Activated gamma-delta T cell treated with anti-CD3 and anti-CD28 coated beads, Interleukin-2, amount 50 U/mL, for 16 hours (primary cell): ENCODE data around the gene UBC.

Source experiments
- DNase-seq: peaks from one replicate; pipeline ENCODE4 v3.0.0-alpha.2; 2020; ENCODE audit warnings: low read depth

UBC gene

DNA sequence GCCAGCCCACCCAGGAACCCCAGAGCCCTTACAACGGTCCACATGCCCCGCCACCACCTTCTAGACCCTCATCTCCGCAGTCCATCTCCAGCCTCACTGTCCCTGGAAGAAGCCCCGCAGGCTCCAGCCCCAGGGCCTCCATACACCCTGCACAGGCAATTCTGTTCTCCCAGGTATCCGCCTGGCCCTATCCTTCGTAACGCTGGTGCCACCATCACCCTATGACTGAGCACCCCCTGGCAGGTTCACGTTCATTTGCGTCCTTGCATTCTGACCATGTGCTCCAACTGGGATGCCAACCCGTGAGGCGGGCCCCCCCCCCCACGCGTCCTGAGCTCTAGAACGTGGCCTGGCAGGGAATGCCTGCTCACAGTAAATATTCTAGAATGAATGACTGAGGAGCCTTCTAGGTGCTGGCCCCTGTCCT, 50.1 kb downstream of the UBC start:
- no peak for DNase-seq

DNA sequence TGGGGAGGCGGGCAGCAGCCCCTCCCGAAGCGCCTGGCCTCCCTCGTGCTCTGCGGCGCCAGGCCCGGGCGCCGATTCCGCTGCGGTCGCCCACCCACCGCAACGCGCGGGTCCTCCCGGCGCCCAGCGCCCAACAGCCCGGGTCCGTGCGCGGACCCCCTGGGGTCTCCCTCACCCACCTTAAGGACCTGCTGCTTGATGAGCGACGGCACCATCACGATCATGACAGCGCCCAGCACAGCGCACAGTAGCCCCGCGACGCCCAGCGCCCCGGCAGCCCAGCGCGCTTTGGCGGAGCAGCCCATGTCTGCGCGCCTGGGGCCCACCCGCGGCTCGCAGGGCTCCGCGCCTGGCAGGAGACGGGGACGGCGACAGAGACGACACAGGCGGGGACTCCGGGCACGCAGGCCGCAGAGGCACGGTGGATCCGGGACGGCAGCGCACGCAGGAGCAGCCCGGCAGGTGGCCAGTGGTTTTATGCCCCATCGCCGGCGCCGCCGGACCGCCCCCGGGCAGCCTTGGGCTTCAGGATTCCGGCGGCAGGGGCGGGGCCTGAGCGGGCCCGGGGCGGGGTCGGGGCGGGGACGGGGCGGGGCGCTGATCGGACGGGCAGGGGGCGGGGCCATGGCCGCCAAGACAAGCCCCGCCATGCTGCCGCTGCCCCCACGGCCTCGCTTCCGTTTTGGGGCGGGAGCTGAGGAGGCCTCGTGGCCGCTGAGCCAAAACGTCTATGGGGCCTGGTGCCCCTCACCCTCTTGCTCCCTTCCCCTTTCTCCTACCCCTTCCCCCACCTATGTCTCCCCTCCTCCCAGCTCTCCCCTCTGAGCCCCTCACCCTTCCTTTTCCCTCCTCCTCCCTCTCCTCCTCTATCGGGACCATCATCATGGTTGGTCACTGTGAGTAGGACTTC, 50.8 kb downstream of the UBC start, which contains the start of gene SCARB1:
SCARB1 (minus strand) TSS at position 449 of the 910 bp plus-strand sequence; CDS start at position 305, 144 bp downstream.
- DNase-seq = peak; percentile 67

DNA sequence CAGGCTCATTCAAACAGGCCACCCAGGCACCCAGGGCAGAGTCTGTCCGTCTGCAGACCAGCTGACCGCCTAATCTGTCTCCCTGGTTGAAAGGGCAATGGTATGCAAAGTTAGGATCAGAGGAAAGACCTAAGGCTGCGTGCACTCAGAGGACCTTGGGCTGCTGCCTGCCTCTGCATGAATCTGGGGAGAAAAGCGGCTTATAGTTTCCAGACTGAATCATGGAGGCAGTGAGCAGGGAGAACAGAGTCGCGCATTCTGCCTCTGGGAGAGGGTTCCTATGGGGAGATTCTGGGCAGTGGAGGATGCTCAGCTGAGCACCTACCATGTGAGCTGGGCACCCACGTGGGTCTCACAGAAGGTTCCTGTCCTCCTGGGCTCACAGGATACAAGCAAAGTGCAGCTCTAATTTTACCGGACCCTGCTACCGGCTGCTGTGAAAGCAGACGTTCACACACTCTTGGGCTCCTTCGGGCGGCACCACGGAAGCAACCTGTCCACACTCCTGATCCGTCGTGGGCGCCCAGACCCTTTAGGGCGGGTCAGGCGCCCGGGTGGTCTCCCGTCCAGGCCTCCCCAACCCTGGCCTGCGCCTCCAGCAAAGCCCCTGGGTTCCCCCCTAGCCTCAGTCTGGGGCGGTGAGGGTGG, 51.6 kb downstream of the UBC start:
- DNase-seq = no peak

DNA sequence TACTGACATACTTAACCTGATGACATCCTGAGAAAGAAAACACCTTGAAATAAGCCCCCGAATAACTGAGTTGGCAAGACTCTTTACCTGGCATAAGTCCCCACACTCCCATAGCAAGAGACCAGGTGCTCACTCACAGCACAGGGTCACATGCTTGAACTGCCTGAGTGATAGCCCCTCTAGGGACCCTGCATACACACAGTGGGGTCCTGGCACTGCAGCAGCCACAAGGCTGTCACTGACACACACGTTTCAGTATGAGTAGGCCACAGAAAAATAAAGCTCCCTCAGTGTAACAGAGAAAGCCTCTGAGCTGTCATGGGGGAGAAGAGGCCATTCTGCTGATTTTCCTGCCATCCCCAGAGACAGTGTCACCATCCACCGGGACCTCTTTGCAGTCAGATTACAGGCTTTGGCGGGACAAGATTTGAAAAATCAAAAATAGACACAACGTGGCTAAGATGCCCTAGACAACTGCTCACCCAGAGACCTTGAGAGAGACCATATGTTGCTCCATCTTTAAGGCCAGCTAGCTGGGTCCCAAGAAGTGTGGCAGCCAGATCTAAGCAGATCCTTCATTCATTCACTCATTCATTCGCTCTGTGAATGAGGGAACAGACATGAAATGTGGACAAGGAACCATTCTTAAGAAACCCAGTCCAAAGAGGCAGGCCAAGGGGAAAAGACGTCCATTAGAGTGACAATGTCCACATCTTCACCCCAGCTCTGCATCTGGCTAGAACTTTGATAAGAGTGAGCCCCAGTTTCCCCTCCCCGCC, 52.4 kb downstream of the UBC start:
- no peak for DNase-seq
